ENCODE measurements around the gene IRF1. TPM values are rescaled to one million over a fixed set of nuclear protein-coding genes. Genes with fewer than 3 reads are reported as not detected.
"Not testable (repeated sequence)": the region's sequence is repeated elsewhere in the genome, so short reads cannot be mapped to it uniquely, and the experiment has no call there.

IRF1 gene
- total RNA-seq, 1 donor, result 22.1 TPM

GRCh38 chr5:132525299-132525724 lies 34.7 kb upstream of the IRF1 start:
- Histone ChIP-seq H3K36me3 (ENCODE audit: insufficient read depth, low read length) (no peaks in the 10 kb centered on the region), H3K79me2 (ENCODE audit: insufficient read depth, low read length) (no peaks in the 10 kb centered on the region), H3K4me2 (ENCODE audit: insufficient read depth, low read length) (no peak overlapping the region), H2AFZ (ENCODE audit: low read length) (no peak overlapping the region), H3K4me1 (ENCODE audit: insufficient read depth, low read length) (no peaks in the 10 kb centered on the region), H3K27ac (ENCODE audit: low read depth, low read length) (no peak overlapping the region), H3K27me3 (ENCODE audit: insufficient read depth, low read length) (peaks cover 6% of the 10 kb centered on the region), H3K4me3 (ENCODE audit: insufficient read depth, low read length) (no peak overlapping the region), H4K20me1 (ENCODE audit: insufficient read depth, low read length) (peaks cover 2% of the 10 kb centered on the region), H3K9me3 (ENCODE audit: low read depth, low read length) (no peaks in the 10 kb centered on the region)
- no peak for DNase-seq (ENCODE audit: insufficient read length, low spot score, missing footprints)
- TF ChIP-seq CTCF (IDR thresholded peaks at IDR 0.05; ENCODE audit: extremely low read depth, low read depth, low read length), result no peak

GRCh38 chr5:132524877-132525276 lies 34.3 kb upstream of the IRF1 start:
- H3K27me3 ChIP-seq (ENCODE audit: insufficient read depth, low read length); H3K27ac ChIP-seq (ENCODE audit: low read depth, low read length); H3K9me3 ChIP-seq (ENCODE audit: low read depth, low read length); H4K20me1 ChIP-seq (ENCODE audit: insufficient read depth, low read length); DNase-seq (ENCODE audit: insufficient read length, low spot score, missing footprints); H3K79me2 ChIP-seq (ENCODE audit: insufficient read depth, low read length); H2AFZ ChIP-seq (ENCODE audit: low read length); H3K4me2 ChIP-seq (ENCODE audit: insufficient read depth, low read length); H3K36me3 ChIP-seq (ENCODE audit: insufficient read depth, low read length); H3K4me3 ChIP-seq (ENCODE audit: insufficient read depth, low read length); H3K4me1 ChIP-seq (ENCODE audit: insufficient read depth, low read length): not testable (repeated sequence)

GRCh38 chr5:132522067-132522466 lies 31.5 kb upstream of the IRF1 start:
- H3K4me2 ChIP-seq (ENCODE audit: insufficient read depth, low read length); H3K27me3 ChIP-seq (ENCODE audit: insufficient read depth, low read length); H3K9me3 ChIP-seq (ENCODE audit: low read depth, low read length); DNase-seq (ENCODE audit: insufficient read length, low spot score, missing footprints); H2AFZ ChIP-seq (ENCODE audit: low read length); H3K27ac ChIP-seq (ENCODE audit: low read depth, low read length); H4K20me1 ChIP-seq (ENCODE audit: insufficient read depth, low read length); H3K79me2 ChIP-seq (ENCODE audit: insufficient read depth, low read length); H3K36me3 ChIP-seq (ENCODE audit: insufficient read depth, low read length); H3K4me1 ChIP-seq (ENCODE audit: insufficient read depth, low read length); H3K4me3 ChIP-seq (ENCODE audit: insufficient read depth, low read length): not testable (repeated sequence)

GRCh38 chr5:132513618-132514336 lies 23.2 kb upstream of the IRF1 start:
- H3K4me2 ChIP-seq (ENCODE audit: insufficient read depth, low read length); H3K36me3 ChIP-seq (ENCODE audit: insufficient read depth, low read length); H3K9me3 ChIP-seq (ENCODE audit: low read depth, low read length); H3K79me2 ChIP-seq (ENCODE audit: insufficient read depth, low read length); H3K27ac ChIP-seq (ENCODE audit: low read depth, low read length); H4K20me1 ChIP-seq (ENCODE audit: insufficient read depth, low read length); H3K27me3 ChIP-seq (ENCODE audit: insufficient read depth, low read length); DNase-seq (ENCODE audit: insufficient read length, low spot score, missing footprints); H3K4me3 ChIP-seq (ENCODE audit: insufficient read depth, low read length); H2AFZ ChIP-seq (ENCODE audit: low read length); H3K4me1 ChIP-seq (ENCODE audit: insufficient read depth, low read length): not testable (repeated sequence)

GRCh38 chr5:132510076-132510475 lies 19.5 kb upstream of the IRF1 start:
- Histone ChIP-seq H3K27ac (ENCODE audit: low read depth, low read length) (no peak overlapping the region), H4K20me1 (ENCODE audit: insufficient read depth, low read length) (no peaks in the 10 kb centered on the region), H3K27me3 (ENCODE audit: insufficient read depth, low read length) (no peaks in the 10 kb centered on the region), H3K79me2 (ENCODE audit: insufficient read depth, low read length) (no peaks in the 10 kb centered on the region), H2AFZ (ENCODE audit: low read length) (no peak overlapping the region), H3K4me3 (ENCODE audit: insufficient read depth, low read length) (no peak overlapping the region), H3K9me3 (ENCODE audit: low read depth, low read length) (no peaks in the 10 kb centered on the region), H3K4me1 (ENCODE audit: insufficient read depth, low read length) (peaks cover 16% of the 10 kb centered on the region), H3K4me2 (ENCODE audit: insufficient read depth, low read length) (no peak overlapping the region), H3K36me3 (ENCODE audit: insufficient read depth, low read length) (no peaks in the 10 kb centered on the region)
- no peak for TF ChIP-seq CTCF (IDR thresholded peaks at IDR 0.05; ENCODE audit: extremely low read depth, low read depth, low read length)
- no peak for DNase-seq (ENCODE audit: insufficient read length, low spot score, missing footprints)
